HUES64 (cell line): ENCODE data around the gene MACROH2A1.
"Not testable (repeated sequence)": the region's sequence is repeated elsewhere in the genome, so short reads cannot be mapped to it uniquely, and the experiment has no call there.

Source experiments
- H3K27ac ChIP-seq: 2 replicates; pipeline ENCODE4 v1.7.0; 2013; ENCODE audit warnings: low read depth, low read length, inconsistent platforms
- H3K27me3 ChIP-seq: 2 replicates; pipeline ENCODE4 v1.6.1; 2013; ENCODE audit warnings: mild to moderate bottlenecking, low read length; ENCODE audit not compliant: insufficient read depth
- H3K36me3 ChIP-seq: 2 replicates; pipeline ENCODE4 v1.6.1; 2013; ENCODE audit warnings: mild to moderate bottlenecking, low read length; ENCODE audit not compliant: insufficient read depth
- H3K4me1 ChIP-seq: 2 replicates; pipeline ENCODE4 v1.6.1; 2013; ENCODE audit warnings: mild to moderate bottlenecking, low read length, moderate library complexity; ENCODE audit not compliant: insufficient read depth
- H3K4me3 ChIP-seq: 2 replicates; pipeline ENCODE4 v1.5.1; 2013; ENCODE audit warnings: mild to moderate bottlenecking, low read length, moderate library complexity
- H3K9ac ChIP-seq: 2 replicates; pipeline ENCODE4 v1.6.1; 2013; ENCODE audit warnings: mild to moderate bottlenecking, low read depth, low read length
- H3K9me3 ChIP-seq: 2 replicates; pipeline ENCODE4 v1.6.1; 2013; ENCODE audit warnings: low read depth, low read length; ENCODE audit not compliant: insufficient read depth
- WGBS: fragments of 150-250, 120-280 bp; methylation state at CpG from one replicate; pipeline ENCODE4 v1.1.7; 2013; ENCODE audit warnings: missing lambda C conversion rate; 5-methylcytosine and 5-hydroxymethylcytosine counted together

The MACROH2A1 gene

DNA sequence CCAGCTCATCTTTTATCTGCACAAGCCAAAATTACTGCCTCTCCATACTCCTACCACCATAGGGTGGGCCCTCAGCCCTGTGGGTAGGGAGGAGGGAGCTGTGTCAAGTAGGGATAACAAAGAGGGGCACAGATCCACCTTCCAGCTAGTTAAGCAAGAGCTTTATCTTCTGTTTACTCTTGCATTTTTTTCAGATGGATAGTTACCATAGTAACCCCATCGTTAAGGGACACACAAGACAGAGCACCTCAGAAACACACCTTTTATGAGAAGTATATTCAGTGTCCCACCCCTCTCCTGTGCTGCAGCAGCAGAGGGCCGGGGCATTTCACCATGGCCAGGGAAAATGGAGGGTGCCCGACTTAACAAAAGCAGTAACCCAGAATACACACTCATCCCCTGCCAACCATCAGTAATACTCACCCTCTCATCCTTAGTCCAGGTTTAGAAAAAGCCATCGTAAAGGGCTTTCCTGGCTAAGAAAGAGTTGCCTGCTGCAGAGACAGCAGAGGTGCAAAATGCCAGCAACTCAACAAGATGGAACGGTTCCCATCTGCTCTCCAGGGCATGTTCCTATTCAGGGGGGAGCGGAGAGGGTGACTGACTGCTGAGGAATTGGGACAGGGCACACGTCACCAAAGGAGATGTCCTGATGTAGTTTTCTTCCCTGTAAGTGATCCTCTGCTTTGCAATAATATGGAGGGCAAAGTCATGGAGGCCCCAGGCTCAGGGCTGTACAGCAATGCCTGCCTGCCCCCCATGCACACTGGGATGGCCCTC, 25.1 kb downstream of the MACROH2A1 start:
- no peak overlapping the region for H3K4me3 ChIP-seq
- H3K9ac ChIP-seq, result no peak overlapping the region
- no peaks in the 10 kb centered on the region for H3K27me3 ChIP-seq
- WGBS, result 92% methylated on average over 7 of the region's 7 CpGs
- no peaks in the 10 kb centered on the region for H3K9me3 ChIP-seq
- H3K4me1 ChIP-seq, result no peaks in the 10 kb centered on the region
- H3K27ac ChIP-seq, result no peak overlapping the region
- H3K36me3 ChIP-seq, result peaks cover 36% of the 10 kb centered on the region

DNA sequence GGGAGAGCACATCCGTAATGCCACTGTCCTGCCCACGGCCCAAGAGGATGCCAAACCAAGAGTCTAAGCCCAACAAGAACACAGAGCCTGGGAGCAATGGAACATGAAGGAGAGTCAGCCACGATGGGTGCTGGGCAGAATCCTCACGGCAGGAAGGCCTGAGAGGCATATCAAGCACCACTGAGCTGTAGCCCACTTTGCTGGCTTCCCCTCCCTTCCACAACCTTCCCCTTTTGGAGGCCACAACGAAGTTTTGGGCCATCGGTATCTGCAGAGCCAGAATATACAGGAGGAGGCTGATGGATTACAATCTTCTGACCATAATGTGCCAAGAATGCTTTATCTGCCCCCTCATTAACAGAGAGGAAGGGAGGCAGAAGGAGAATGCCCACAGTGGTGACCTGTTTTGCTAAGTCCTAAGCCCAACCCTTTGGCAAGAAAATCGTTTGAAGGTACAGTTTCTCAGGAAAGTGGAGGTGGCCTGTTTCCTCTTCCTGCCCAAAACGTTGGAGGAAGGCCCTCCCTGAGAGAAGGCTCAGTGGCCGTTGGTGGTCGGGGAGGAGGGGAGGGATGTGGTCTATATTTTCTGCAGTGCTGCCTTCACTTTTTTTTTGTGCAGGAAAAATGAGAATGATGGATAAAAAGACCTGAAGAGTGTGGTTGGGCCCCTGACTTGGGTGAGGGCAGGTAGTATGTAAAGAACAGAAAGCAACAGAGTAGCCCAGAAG, 26.2 kb downstream of the MACROH2A1 start:
- H3K27me3 ChIP-seq, result no peaks in the 10 kb centered on the region
- peaks cover 38% of the 10 kb centered on the region for H3K36me3 ChIP-seq
- no peaks in the 10 kb centered on the region for H3K9me3 ChIP-seq
- no peak overlapping the region for H3K9ac ChIP-seq
- WGBS, result 93% methylated on average over 10 of the region's 10 CpGs
- H3K27ac ChIP-seq, result no peak overlapping the region
- no peak overlapping the region for H3K4me3 ChIP-seq
- no peaks in the 10 kb centered on the region for H3K4me1 ChIP-seq

DNA sequence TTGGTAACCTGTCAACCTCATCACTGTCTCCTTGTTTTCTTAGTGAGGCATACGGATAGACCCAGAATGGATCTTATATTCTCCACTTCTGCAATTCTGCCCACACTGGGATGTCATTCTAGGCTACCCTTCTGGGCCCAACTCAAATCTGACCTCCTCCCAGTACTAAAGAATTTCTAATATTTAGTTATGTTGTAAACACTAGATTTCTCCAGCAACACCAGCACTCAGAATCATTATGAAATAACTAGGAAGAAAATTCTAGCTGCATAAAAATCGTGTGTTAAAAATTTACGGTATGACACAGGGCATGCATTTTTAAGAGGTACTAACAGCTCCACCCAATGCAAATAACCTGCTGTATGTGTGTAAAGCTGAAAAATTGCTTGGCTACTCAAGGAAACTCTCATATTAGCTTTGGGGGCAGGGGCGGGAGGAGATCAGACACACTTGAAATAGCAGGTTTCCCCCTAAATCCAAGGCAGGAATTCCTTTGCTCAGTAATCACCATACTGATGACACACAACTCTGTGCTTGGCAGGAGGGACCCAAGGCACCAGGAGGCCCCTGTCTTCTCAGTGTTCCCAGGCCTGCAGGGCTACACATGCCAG, 27.3 kb downstream of the MACROH2A1 start:
- Histone ChIP-seq H3K4me1 (no peaks in the 10 kb centered on the region), H3K4me3 (no peak overlapping the region), H3K27ac (no peak overlapping the region), H3K9ac (no peak overlapping the region), H3K9me3 (no peaks in the 10 kb centered on the region), H3K36me3 (peaks cover 45% of the 10 kb centered on the region), H3K27me3 (no peaks in the 10 kb centered on the region)
- WGBS, result 84% methylated on average over 4 of the region's 4 CpGs

DNA sequence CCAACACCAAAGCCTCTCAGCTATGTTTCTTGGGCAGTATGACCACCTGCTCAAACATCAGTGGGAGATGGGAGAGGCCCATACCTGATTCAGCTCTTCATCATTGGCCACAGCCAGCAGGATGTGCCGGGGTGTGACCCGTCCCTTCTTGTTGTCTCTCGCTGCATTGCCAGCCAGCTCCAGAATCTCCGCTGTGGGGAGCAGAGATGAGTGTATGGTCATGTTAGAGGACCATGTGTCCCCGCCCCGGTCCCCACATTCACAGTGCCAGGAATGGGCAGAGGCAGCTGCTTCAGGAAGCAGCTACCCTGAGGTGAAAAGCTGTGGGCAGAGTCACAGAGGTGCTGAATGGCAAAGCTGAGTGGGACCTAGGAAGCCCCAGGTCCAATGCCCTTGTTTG, 29.1 kb downstream of the MACROH2A1 start:
- Histone ChIP-seq H3K4me3 (no peak overlapping the region), H3K4me1 (no peaks in the 10 kb centered on the region), H3K27me3 (no peaks in the 10 kb centered on the region), H3K9me3 (no peaks in the 10 kb centered on the region), H3K27ac (no peak overlapping the region), H3K9ac (no peak overlapping the region), H3K36me3 (peaks cover 51% of the 10 kb centered on the region)
- WGBS, result 98% methylated on average over 6 of the region's 6 CpGs

DNA sequence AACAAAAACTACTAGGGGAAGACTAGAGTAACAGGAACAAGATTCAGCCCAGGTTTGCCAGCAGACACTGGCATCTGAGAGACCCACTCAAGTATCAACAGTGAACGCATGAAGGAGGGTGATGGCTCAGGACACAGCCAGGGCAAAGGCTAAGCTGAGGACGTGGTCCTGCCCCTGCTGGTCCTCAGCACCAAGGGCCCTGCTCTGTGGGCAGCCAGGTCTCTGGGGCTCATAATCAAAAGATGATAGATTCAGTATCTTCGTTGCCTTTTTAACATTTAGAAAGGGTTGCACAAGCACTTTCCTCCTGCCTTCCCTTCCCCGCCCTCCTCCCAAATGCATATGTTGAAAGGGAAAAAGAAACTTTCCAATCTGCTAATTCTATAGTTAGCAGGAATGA, 31.5 kb downstream of the MACROH2A1 start:
- H3K27me3 ChIP-seq, result no peaks in the 10 kb centered on the region
- WGBS, result 94% methylated on average over 3 of the region's 4 CpGs
- no peak overlapping the region for H3K9ac ChIP-seq
- H3K27ac ChIP-seq, result no peak overlapping the region
- no peak overlapping the region for H3K4me3 ChIP-seq
- peaks cover 55% of the 10 kb centered on the region for H3K36me3 ChIP-seq
- no peaks in the 10 kb centered on the region for H3K9me3 ChIP-seq
- H3K4me1 ChIP-seq, result no peaks in the 10 kb centered on the region

DNA sequence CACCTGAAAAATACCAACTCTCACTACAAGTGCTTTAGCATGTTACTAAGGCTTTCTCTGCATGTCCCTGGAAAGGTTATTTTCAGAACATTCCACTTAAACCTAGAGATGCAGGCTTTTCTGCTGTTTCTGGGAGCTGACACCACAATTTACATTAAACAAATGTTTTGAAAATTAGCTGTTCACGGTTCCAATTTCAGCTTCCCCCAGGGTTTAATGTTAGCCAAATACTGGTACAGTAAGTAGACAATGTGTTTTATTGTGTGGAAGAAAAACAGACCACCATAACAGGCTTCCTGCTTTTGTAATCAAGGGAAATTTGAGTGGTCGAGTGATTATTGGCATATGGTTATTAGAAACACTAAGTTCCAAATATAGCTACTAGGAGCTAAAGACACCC, 32.0 kb downstream of the MACROH2A1 start:
- Histone ChIP-seq H3K4me1 (no peaks in the 10 kb centered on the region), H3K36me3 (peaks cover 58% of the 10 kb centered on the region), H3K27ac (no peak overlapping the region), H3K4me3 (no peak overlapping the region), H3K9me3 (no peaks in the 10 kb centered on the region), H3K27me3 (no peaks in the 10 kb centered on the region), H3K9ac (no peak overlapping the region)
- 95% methylated on average over 1 of the region's 2 CpGs for WGBS

DNA sequence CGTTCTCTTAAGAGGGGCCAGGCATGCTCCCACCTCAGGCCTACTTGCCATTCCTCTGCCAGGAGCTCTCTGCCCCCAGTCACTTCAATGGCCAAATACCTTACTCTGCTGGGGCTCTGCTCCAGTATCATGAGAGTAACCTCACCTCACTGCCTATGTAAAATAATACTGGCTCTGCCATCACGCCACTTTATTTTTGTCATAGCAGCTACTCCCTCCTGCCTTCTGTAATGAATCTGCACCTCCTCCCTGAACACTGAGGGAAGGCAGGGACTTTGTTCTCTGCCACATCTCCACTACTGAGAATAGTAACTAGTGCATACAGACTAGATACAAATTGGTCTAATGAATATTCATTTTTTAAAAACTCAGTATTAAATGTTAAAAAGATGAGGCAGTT, 33.8 kb downstream of the MACROH2A1 start:
- WGBS, result 94% methylated on average over 2 of the region's 2 CpGs
- Histone ChIP-seq H3K36me3 (peaks cover 56% of the 10 kb centered on the region), H3K27ac (no peak overlapping the region), H3K9me3 (no peaks in the 10 kb centered on the region), H3K27me3 (no peaks in the 10 kb centered on the region), H3K4me1 (no peaks in the 10 kb centered on the region), H3K4me3 (no peak overlapping the region), H3K9ac (no peak overlapping the region)

DNA sequence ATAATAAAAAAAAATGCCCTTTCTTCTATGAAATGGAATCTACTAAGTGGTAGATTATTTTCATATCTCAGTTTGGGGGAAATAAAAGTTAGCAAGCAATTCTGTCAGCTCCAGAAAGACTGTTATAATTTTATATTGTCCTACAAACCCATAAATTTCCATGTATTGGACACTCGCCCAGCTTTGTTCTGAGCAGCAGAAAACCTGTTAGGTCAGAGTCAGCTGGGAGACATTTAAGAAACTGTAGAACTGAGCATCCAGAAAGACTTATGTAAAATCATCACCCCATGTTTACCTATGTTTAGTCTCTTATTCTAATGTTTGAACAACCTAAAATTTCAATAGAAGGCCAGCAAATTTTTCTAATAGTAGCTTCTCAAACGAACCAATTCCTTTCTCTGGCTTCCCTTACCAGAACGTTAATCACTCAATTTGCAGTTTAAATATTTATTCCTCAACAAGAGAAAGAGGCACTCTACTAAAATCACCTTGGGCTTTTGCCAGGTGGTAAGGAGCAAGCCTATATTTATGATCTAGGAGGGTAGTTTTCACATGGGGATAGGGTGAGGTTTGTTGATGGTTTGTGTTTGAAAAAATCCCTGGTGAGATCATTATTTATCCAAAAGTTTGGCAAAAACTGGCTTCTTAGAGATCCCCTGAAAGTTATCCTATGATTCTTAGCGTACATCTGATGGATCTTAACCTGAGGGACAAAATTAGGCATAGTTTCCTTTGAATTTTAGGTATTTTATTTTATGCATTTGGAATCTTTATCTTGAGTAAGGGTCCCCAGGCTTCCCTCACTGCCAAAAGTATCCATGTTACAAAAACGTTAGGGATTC, 34.4 kb downstream of the MACROH2A1 start:
- peaks cover 52% of the 10 kb centered on the region for H3K36me3 ChIP-seq
- no peak overlapping the region for H3K9ac ChIP-seq
- H3K4me1 ChIP-seq, result no peaks in the 10 kb centered on the region
- no peak overlapping the region for H3K27ac ChIP-seq
- 86% methylated on average over 5 of the region's 5 CpGs for WGBS
- no peak overlapping the region for H3K4me3 ChIP-seq
- H3K9me3 ChIP-seq, result no peaks in the 10 kb centered on the region
- no peaks in the 10 kb centered on the region for H3K27me3 ChIP-seq

DNA sequence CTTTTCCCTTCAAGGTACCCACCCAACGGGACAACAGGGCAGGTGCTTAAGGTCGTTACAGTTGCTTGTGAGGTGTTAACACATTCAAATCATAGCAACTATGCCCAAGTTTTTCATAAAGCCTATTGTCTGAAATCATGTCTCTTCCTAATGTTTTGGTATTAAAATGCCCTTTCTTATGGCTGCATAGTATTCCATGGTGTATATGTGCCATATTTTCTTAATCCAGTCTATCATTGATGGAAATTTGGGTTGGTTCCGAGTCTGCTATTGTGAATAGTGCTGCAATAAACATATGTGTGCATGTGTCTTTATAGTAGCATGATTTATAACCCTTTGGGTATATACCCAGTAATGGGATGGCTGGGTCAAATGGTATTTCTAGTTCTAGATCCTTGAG, 35.7 kb downstream of the MACROH2A1 start:
- WGBS, result 91% methylated on average over 3 of the region's 3 CpGs
- H3K27me3 ChIP-seq, H3K27ac ChIP-seq, H3K4me1 ChIP-seq, H3K9ac ChIP-seq, H3K9me3 ChIP-seq, H3K4me3 ChIP-seq: not testable (repeated sequence)
- peaks cover 40% of the 10 kb centered on the region for H3K36me3 ChIP-seq

DNA sequence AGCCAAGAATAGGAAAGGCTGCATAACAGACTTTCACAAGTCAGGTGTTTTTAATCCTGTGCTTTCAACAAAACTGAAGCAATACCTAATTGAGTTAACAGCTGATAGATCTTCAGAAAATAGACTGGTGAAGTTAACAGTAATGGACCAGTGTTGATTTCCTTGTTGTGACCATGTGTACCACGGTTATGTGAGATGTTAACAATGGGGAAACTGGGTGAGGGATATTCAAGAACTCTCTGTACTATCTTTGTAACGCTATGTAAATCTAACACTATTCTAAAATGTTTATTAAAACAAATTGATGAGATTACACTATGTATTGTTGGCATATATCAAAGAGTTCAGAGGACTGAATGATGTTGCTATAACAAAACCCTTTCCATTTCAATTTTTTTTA, 36.9 kb downstream of the MACROH2A1 start:
- no peak overlapping the region for H3K4me3 ChIP-seq
- H3K4me1 ChIP-seq, result no peaks in the 10 kb centered on the region
- H3K36me3 ChIP-seq, result peaks cover 37% of the 10 kb centered on the region
- WGBS, result 96% methylated on average over 1 of the region's 2 CpGs
- H3K9me3 ChIP-seq, result no peaks in the 10 kb centered on the region
- no peak overlapping the region for H3K9ac ChIP-seq
- H3K27ac ChIP-seq, result no peak overlapping the region
- H3K27me3 ChIP-seq, result no peaks in the 10 kb centered on the region
